HEK293 (cell line): ENCODE results near the gene MEIG1.

Experiments used
- CTCF ChIP-seq: fragments of 450-650 bp; formaldehyde crosslinking; IDR thresholded peaks from 2 replicates; pipeline ENCODE4 v1.5.1; 2016; ENCODE audit warnings: missing biosample characterization, missing genetic modification characterization
- PATZ1 ChIP-seq: fragments of 450-650 bp; formaldehyde crosslinking; IDR thresholded peaks from 2 replicates; pipeline ENCODE4 v1.5.1; 2016; ENCODE audit warnings: missing biosample characterization, missing genetic modification characterization
- REST ChIP-seq: fragments of 450-650 bp; formaldehyde crosslinking; IDR thresholded peaks from 2 replicates; pipeline ENCODE4 v1.5.1; 2016; ENCODE audit warnings: missing biosample characterization, missing genetic modification characterization
- TSHZ1 ChIP-seq: fragments of 450-650 bp; formaldehyde crosslinking; IDR thresholded peaks from 2 replicates; pipeline ENCODE4 v1.5.1; 2016; ENCODE audit warnings: missing biosample characterization, missing genetic modification characterization, borderline replicate concordance
- ZBTB11 ChIP-seq: fragments of 450-650 bp; formaldehyde crosslinking; conservative IDR thresholded peaks from 2 replicates; pipeline ENCODE4 v1.5.1; 2016; ENCODE audit warnings: low read depth, missing biosample characterization, missing genetic modification characterization
- ZFHX2 ChIP-seq: fragments of 450-650 bp; formaldehyde crosslinking; conservative IDR thresholded peaks from 2 replicates; pipeline ENCODE4 v1.5.1; 2016; ENCODE audit warnings: missing biosample characterization, missing genetic modification characterization
- ZNF121 ChIP-seq: fragments of 450-650 bp; formaldehyde crosslinking; IDR thresholded peaks from 2 replicates; pipeline ENCODE4 v1.5.1; 2016; ENCODE audit warnings: missing biosample characterization, missing genetic modification characterization
- ZNF24 ChIP-seq: fragments of 450-650 bp; formaldehyde crosslinking; IDR thresholded peaks from 2 replicates; pipeline ENCODE4 v1.5.1; 2016; ENCODE audit warnings: missing biosample characterization, missing genetic modification characterization
- ZNF366 ChIP-seq: fragments of 450-650 bp; formaldehyde crosslinking; conservative IDR thresholded peaks from 2 replicates; pipeline ENCODE4 v1.5.1; 2016; ENCODE audit warnings: missing biosample characterization, missing genetic modification characterization
- ZNF473 ChIP-seq: fragments of 450-650 bp; formaldehyde crosslinking; IDR thresholded peaks from 2 replicates; pipeline ENCODE4 v1.5.1; 2017; ENCODE audit warnings: missing biosample characterization, missing genetic modification characterization

GRCh38 chr10:14958872-14959220 is 342 bp upstream of the MEIG1 start:
- no peak for TF ChIP-seq ZNF24
- TF ChIP-seq TSHZ1 (tag by site-specific recombination) = no peak
- TF ChIP-seq ZNF121 (tag by site-specific recombination) = no peak
- TF ChIP-seq ZFHX2 (tag by site-specific recombination) = no peak
- no peak for TF ChIP-seq ZNF366
- no peak for TF ChIP-seq ZNF473 (tag by site-specific recombination)
- no peak for TF ChIP-seq ZBTB11 (tag by site-specific recombination)
- TF ChIP-seq PATZ1 (tag by site-specific recombination) = no peak
- TF ChIP-seq REST = no peak
- TF ChIP-seq CTCF (tag by site-specific recombination) = no peak
